KG1 (cell line): ENCODE data around the gene KLK14.

ENCODE experiments used
- DNase-seq: peaks from one replicate; lab custom pipeline; 2025; lab: John Stamatoyannopoulos, UW

The KLK14 gene

DNA sequence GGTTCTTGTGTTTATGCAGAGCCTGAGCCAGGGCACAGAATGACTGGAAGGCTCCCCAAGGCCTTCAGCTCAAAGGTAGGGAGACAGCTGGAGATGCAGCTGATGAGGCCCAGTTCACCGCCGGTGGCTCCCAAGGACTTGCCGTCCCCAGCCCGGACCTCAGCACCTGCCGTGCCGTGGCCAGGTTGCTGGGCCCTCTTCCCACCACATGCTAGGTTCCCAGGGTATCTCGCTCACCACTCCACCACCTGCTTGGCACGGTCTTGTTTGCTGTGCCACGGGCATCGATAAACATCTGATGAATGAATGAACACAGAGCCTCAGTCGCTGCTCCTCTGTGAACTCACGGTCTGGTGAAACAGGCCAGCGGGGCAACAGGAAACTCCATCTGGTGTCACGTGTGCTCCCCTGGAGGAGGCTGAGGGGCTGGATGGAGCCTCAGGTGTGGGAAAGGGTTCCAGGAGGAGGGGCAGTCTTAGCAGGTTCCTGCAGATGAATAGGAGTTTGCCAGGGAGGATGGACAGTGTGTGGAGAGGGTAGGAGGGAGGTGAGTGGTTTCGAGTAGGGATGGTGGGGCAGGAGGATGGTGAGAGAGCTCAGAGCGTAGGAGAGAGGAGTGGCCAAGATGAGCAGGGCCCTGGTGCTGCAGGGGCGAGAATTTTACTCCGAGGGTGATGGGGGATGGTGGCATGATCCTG lies 3.6 kb upstream of the KLK14 start:
- DNase-seq = no peak

DNA sequence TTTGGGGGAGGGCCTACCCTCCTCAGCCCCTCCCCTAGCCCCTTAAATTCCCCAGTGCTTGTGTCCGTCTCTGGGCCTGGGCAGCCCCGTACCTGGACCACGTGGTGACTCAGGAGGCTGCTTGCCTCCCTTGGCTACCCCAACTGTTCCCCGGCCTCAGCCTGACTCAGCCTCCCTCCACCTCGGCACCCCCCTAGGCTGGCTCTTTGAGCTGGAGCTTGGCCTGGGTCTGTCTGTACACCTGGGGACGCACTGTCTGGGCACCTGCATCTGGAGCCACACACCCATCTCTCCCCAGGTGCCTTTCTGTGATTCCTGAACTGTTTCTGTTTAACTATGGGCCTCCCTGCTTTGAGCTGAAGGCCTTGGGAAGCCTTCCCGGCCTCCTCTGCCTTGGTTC lies 1.8 kb upstream of the KLK14 start:
- DNase-seq = no peak

GRCh38 chr19:51083783-51084182 lies 1.1 kb upstream of the KLK14 start:
- no peak for DNase-seq

GRCh38 chr19:51083181-51083580 lies 494 bp upstream of the KLK14 start:
- DNase-seq = no peak

DNA sequence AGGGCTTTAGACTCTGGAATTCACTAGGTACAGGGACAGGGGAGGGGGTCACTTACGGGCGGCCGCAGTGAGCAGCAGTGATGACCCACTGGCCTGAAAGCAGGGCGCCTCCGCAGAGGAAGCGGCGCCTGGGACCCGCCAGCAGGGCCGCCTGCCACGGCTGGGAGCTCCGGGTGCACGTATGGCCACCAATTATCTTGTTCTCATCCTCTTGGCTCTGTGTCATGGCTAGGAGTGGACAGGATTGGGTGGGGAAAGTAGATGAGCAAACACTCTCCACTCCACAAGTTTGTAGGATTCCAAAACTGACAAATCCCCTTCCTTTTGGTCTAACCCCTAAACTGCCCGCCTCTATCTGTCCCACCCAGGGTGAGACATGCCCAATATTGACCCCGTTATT lies 1.2 kb downstream of the KLK14 start:
- DNase-seq = no peak

GRCh38 chr19:51079481-51080110 lies 3.1 kb downstream of the KLK14 start:
- DNase-seq = no peak

GRCh38 chr19:51078731-51079130 lies 4.0 kb downstream of the KLK14 start:
- no peak for DNase-seq

DNA sequence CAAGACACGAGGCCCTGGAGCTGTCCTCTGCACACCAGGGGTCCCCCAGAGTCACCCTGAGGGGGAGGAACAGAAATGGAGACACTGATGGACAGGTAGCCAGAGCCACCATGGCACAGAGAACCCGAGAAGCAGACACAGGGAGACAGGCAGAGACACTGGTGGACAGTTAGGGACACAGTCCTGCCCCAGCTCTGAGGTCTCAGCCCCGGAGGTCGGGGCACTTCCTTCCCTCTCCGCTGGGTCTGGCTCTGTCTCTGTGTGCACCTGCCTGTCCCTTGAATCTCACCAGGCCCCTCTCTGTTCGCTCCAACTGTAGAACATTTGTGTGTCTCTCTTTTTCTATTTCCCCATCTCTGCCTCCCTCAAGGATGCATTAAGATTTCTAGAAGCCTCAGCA lies 4.6 kb downstream of the KLK14 start:
- no peak for DNase-seq

DNA sequence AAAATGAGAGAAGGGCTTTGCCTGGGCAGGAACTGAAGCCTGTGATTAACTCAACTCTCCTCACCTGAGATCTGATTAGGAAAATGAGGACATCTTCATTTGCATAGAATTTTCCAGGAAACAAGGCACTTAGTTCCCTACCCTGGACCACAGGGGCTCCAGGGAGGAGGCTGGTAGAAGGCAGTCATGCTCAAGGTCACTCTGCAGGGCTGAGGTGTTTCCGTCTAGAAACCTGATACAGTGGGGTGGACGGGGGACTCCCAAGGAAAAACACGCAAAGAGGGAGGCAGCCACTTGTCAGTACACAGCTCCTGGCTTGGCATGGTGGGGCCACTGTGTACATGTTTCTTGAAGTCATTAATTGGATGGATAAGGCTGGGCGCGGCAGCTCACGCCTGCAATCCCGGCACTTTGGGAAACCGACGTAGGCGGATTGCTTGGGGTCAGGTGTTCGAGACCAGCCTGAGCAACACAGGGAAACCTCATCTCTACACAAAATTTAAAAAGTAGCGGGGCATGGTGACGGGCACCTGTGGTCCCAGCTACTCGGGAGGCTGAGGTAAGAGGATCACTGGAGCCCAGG lies 6.0 kb downstream of the KLK14 start:
- DNase-seq = no peak

DNA sequence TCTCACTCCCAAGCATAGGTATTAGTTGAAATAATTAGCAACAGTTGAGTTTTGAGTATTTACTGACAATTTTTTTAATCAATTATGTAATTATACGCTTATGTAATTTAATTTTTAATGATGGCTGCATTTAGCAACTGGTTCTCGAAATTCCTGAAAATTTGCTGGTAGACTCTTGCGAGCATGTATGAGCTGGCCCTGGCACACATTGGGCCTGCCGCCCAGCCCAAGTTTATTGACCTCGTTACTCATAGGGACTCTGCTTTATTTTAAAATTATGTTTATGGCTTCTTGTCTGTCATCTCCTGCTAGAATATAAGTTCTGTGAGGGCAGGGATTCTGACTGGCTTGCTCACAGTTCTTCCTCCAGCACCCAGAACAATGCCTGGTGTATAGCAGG lies 6.7 kb downstream of the KLK14 start:
- DNase-seq = no peak

DNA sequence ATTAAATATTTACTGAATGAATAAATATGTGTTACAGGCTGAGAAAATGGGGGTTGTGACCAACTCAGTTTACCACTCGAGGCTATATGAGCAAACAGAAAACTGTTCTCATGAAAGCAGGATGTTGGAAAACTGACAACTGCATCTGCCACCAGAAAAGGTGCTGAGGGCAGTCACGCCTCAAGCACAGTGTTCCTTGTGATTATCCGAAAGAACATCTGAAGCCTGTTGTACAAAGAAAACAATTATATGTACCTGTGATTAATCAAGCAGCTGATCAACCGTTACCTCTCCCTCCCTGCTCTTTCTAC lies 11.6 kb downstream of the KLK14 start:
- DNase-seq = no peak

DNA sequence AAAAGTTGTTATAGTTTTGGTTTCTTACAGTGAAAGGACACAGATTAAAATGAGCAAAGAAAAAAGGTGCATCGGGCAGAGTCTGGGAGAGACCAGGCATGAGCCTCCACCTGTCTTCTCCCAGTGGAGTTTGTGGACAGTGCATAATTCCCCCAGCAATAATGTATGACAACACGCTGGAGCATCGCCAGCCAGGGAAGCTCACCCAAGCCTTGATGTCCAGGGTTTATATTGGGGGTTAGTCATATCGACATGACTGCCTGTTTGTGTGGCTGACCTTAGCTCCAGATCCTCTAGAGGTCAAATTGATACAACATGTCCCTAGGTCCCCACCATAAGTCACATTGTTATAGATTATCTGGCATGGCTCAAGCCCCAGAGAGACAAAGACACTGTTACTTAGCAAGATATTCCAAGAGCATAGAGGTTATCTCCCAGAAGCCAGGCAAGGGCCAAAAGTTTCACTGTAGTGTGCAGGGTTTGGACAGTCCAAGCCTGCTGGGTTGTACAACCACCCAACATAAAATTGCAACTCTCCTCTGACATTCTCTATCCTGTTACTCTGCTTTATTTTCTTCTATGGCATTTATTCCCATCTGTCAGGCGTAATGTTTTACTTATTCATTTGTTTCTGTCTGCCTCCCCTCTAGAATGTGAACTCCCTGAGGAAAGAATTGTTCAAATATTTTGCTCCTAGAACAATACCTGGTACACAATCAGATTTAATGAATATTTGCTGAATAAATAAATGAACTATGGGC lies 12.2 kb downstream of the KLK14 start:
- no peak for DNase-seq

GRCh38 chr19:51066393-51067186 lies 16.1 kb downstream of the KLK14 start:
- no peak for DNase-seq

GRCh38 chr19:51065221-51065960 lies 17.3 kb downstream of the KLK14 start:
- DNase-seq = no peak

DNA sequence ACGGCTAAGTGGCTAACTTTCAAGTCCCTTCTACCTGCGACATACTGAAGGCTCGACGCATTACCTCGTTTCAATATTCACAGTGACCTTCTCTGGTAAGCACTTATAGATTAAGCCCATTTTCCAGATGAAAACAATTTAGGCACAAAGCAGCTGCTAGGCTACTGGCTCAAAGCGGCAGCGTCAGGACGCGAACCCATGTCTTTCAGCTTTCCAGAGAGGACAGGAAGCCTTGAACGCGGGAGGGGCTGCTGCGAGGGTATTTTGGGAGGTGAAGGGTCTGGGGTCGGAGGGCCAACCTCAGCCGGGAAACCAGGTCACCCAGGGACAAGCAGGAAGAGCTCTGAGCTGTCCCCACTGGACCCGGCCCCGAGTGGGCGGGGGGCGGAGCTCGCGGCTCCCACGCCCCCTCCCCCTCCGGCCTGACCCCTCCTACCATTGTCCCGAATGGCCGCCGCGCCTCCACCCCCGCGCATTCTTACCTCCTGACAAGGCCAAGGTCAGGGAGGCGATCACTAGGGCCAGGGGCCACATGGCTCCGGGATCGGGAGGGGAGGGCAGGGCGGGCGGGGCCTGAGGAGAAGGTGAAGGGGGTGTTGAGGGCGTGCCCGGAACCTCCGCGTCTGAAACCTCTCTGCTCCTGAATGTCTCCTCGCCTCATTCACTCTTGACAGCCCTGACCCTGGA lies 18.0 kb downstream of the KLK14 start, which contains the start of gene KLK13:
Gene KLK13, minus strand, starts transcription at position 559 of the 687 bp plus-strand sequence. Its CDS starts 25 bp downstream, at position 534.
- DNase-seq = no peak

DNA sequence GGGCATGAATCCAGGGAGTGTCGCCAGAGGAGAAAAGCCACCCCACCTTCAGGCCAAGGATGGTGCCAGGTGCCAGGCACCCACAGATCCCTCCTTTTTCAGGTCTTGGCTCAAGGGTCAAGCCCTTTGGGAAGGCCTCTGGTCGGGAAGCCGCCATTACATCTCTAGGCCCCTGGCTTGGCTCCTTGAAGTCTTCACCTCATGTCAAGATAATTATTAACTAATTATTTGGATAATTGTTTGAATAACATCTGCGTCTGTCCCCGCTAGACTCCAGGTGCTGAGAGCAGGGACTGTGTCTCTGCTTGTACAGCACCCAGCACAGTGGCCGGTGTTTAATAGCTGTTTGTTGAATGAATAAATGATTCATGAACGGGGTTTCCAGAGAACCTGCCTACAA lies 19.0 kb downstream of the KLK14 start:
- no peak for DNase-seq

- DNase-seq = no peak
Observed at GRCh38 chr19:51060973-51061372, 21.7 kb downstream of the KLK14 start.

DNA sequence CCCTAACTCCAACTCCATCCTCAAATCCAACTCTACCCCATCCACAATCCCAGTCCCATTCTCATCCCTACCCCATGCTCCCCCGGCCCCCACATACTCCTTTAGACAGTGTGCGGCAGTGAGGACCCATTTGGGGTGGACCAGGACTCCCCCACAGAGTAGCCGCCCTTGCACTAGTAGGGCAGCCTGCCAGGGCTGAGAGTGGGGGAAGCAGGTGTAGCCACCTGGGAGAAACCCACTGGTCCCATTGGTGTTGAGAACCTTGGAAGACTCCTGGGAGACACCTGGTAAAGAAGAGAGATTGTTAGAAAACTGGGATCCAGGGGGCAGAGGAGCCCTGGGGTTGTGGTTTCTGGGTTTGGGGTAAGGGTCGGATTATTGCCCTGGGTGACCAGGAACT lies 22.4 kb downstream of the KLK14 start:
- no peak for DNase-seq

GRCh38 chr19:51059715-51060114 lies 23.0 kb downstream of the KLK14 start:
- no peak for DNase-seq

- no peak for DNase-seq
Observed at GRCh38 chr19:51055866-51056265, 26.8 kb downstream of the KLK14 start.

- no peak for DNase-seq
Observed at GRCh38 chr19:51047031-51047335, 35.7 kb downstream of the KLK14 start.
